ENCODE measurements around the gene CSNK2B. TPM values are rescaled to one million over a fixed set of nuclear protein-coding genes. Genes with fewer than 3 reads are reported as not detected.

CSNK2B gene
- total and polyA plus RNA-seq, 9 of the 15 experiments (the other 6 are each of a cell fraction or from before 2014, with no cell fraction given), result 120 to 1,126 (median 529) TPM

DNA sequence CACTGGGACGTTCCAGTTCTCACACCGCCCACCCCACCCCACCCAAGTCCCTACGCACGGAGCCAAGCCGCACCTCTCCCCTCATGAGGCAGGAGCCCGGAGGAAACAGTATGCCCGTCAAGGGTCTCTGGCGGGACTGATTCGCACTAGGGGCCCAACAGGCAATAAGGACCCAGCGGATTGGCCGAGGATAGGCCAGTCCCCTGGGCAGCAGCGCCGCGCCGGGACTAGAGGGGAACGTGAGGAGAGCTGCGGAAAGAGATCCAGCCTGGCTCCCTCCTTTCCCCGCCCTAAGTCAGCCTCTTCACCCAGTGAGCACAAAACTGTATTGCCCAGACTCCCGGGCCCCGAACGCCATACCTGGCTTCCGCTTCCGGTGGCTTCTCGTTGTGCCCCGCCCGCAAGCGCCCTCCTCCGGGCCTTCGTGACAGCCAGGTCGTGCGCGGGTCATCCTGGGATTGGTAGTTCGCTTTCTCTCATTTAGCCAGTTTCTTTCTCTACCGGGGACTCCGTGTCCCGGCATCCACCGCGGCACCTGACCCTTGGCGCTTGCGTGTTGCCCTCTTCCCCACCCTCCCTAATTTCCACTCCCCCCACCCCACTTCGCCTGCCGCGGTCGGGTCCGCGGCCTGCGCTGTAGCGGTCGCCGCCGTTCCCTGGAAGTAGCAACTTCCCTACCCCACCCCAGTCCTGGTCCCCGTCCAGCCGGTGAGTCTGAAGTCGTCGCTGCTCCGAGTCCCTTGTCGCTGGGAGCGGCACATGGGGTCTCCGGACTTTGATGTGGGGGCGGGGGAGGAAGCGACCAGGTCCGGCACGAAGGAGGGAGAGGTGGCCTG is at the start of gene CSNK2B (continued):
- TF ChIP-seq, protein P1, sequence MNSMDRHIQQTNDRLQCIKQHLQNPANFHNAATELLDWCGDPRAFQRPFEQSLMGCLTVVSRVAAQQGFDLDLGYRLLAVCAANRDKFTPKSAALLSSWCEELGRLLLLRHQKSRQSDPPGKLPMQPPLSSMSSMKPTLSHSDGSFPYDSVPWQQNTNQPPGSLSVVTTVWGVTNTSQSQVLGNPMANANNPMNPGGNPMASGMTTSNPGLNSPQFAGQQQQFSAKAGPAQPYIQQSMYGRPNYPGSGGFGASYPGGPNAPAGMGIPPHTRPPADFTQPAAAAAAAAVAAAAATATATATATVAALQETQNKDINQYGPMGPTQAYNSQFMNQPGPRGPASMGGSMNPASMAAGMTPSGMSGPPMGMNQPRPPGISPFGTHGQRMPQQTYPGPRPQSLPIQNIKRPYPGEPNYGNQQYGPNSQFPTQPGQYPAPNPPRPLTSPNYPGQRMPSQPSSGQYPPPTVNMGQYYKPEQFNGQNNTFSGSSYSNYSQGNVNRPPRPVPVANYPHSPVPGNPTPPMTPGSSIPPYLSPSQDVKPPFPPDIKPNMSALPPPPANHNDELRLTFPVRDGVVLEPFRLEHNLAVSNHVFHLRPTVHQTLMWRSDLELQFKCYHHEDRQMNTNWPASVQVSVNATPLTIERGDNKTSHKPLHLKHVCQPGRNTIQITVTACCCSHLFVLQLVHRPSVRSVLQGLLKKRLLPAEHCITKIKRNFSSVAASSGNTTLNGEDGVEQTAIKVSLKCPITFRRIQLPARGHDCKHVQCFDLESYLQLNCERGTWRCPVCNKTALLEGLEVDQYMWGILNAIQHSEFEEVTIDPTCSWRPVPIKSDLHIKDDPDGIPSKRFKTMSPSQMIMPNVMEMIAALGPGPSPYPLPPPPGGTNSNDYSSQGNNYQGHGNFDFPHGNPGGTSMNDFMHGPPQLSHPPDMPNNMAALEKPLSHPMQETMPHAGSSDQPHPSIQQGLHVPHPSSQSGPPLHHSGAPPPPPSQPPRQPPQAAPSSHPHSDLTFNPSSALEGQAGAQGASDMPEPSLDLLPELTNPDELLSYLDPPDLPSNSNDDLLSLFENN (IDR thresholded peaks at IDR 0.05; ENCODE audit: low read depth in 2 of 2, low read length in 2 of 2), result peak in 1 of 2 experiments; percentile 43; a peak in 2 of 4 replicates
- TF ChIP-seq, protein P2, sequence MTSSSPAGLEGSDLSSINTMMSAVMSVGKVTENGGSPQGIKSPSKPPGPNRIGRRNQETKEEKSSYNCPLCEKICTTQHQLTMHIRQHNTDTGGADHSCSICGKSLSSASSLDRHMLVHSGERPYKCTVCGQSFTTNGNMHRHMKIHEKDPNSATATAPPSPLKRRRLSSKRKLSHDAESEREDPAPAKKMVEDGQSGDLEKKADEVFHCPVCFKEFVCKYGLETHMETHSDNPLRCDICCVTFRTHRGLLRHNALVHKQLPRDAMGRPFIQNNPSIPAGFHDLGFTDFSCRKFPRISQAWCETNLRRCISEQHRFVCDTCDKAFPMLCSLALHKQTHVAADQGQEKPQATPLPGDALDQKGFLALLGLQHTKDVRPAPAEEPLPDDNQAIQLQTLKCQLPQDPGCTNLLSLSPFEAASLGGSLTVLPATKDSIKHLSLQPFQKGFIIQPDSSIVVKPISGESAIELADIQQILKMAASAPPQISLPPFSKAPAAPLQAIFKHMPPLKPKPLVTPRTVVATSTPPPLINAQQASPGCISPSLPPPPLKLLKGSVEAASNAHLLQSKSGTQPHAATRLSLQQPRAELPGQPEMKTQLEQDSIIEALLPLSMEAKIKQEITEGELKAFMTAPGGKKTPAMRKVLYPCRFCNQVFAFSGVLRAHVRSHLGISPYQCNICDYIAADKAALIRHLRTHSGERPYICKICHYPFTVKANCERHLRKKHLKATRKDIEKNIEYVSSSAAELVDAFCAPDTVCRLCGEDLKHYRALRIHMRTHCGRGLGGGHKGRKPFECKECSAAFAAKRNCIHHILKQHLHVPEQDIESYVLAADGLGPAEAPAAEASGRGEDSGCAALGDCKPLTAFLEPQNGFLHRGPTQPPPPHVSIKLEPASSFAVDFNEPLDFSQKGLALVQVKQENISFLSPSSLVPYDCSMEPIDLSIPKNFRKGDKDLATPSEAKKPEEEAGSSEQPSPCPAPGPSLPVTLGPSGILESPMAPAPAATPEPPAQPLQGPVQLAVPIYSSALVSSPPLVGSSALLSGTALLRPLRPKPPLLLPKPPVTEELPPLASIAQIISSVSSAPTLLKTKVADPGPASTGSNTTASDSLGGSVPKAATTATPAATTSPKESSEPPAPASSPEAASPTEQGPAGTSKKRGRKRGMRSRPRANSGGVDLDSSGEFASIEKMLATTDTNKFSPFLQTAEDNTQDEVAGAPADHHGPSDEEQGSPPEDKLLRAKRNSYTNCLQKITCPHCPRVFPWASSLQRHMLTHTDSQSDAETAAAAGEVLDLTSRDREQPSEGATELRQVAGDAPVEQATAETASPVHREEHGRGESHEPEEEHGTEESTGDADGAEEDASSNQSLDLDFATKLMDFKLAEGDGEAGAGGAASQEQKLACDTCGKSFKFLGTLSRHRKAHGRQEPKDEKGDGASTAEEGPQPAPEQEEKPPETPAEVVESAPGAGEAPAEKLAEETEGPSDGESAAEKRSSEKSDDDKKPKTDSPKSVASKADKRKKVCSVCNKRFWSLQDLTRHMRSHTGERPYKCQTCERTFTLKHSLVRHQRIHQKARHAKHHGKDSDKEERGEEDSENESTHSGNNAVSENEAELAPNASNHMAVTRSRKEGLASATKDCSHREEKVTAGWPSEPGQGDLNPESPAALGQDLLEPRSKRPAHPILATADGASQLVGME (CRISPR knock-in tag; IDR thresholded peaks at IDR 0.05), result peak; percentile 46; the same call in 1 of the 2 replicates
- peak; percentile 79; the same call in 1 of the 2 replicates for TF ChIP-seq ATF7 (IDR thresholded peaks at IDR 0.05)
- peak; percentile 88; the same call in 1 of the 2 replicates for TF ChIP-seq ERF (CRISPR knock-in tag; IDR thresholded peaks at IDR 0.05)
- no peak; a peak in 2 of 3 replicates for TF ChIP-seq CBX3 (IDR thresholded peaks at IDR 0.05; ENCODE audit: borderline replicate concordance in 1 of 2, low read length in 2 of 2)
- peak; percentile 84 for TF ChIP-seq NR2F6 (CRISPR knock-in tag; IDR thresholded peaks at IDR 0.05)
- TF ChIP-seq, protein P3, sequence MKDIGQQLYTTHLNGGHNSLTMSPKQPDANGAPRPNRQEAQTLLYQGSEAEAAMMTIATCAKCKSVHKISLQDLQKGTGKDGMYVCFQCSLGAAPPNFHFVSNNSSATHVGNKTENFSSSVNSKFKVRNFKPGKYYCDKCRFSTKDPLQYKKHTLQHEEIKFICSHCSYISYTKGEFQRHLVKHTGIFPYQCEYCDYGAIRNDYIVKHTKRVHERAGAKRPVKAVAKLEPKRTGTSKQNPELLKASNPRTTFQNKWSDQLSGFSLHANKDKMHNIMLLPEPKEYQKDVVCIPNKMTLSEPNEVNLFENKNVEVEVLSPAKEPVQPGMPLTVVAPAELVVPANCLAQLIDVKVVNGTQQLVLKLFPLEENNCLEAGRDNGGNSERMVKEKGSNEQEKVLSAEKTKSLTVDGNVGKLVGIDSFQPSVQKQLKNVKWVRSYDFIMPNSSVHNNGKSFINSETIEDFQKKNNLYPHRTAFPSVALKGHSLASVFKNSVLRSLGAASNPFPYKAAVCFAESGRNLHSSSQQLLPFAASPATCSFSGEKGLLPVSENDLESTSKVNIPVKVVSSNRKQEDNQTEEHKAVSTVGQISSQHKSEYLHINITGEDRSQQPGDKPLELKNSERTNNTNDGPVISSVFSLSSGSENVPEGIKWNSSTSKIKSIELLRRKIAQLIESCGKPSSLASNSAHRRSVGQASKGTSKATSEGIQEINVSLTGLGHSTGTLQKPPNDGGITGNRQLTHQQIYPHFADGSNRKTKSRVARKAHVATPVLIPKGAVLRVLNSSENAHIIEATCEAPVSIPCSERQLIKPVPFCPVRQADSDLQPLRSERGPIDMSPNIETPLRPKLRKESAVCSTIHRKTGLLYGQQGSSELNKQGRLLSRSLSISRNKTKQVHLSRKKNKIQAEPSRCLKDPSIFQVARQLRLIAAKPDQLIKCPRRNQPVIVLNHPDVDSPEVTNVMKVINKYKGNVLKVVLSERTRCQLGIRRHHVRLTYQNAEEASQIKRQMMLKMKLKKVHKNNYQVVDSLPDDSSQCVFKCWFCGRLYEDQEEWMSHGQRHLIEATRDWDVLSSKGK (CRISPR knock-in tag; IDR thresholded peaks at IDR 0.05), result no peak
- peak; percentile 87 for TF ChIP-seq ESRRA (IDR thresholded peaks at IDR 0.05; ENCODE audit: borderline replicate concordance, low read depth)
- no peak for TF ChIP-seq TCF7 (IDR thresholded peaks at IDR 0.05; ENCODE audit: borderline replicate concordance)
- TF ChIP-seq, protein P4, sequence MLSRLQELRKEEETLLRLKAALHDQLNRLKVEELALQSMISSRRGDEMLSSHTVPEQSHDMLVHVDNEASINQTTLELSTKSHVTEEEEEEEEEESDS (CRISPR knock-in tag; IDR thresholded peaks at IDR 0.05), result no peak
- peak; percentile 83 for TF ChIP-seq TBP (optimal IDR thresholded peaks at IDR 0.05; ENCODE audit: low read depth, low read length)
- TF ChIP-seq DDX20 (tag; IDR thresholded peaks at IDR 0.05; ENCODE audit: low read depth), result no peak
- TF ChIP-seq ZFPM2 (CRISPR knock-in tag; IDR thresholded peaks at IDR 0.05), result peak; percentile 80; the same call in 1 of the 2 replicates
